ENCODE results near the gene SPATA33. TPM values are rescaled to one million over a fixed set of nuclear protein-coding genes. Genes with fewer than 3 reads are reported as not detected.

The SPATA33 gene
- total RNA-seq, 1 experiment from 2014 or later = 12.0 TPM

- TF ChIP-seq JUN (CRISPR knock-in tag; IDR thresholded peaks at IDR 0.05) (no peak), SMAD4 (CRISPR knock-in tag; IDR thresholded peaks at IDR 0.05) (no peak), STAT6 (CRISPR knock-in tag; conservative IDR thresholded peaks at IDR 0.05; ENCODE audit: low read depth) (no peak)
Measured at GRCh38 chr16:89672177-89672941, 14.7 kb downstream of the SPATA33 start (continued).

GRCh38 chr16:89678258-89678657 lies 20.6 kb downstream of the SPATA33 start:
- CTCF ChIA-PET = interaction anchor here (0.6 kb wide), 1 partner anchor 35 kb away, joined by 3 read pairs; no protein-coding TSS in a partner anchor
- peaks cover 2% of the 10 kb centered on the region for H3K27me3 Mint-ChIP-seq (ENCODE audit: low read depth)
- H3K4me3 Mint-ChIP-seq = no peak overlapping the region
- H3K27ac Mint-ChIP-seq = no peak overlapping the region
- no peak for TF ChIP-seq NR2C2 (CRISPR knock-in tag; IDR thresholded peaks at IDR 0.05)
- no peak for TF ChIP-seq TEAD4 (CRISPR knock-in tag; IDR thresholded peaks at IDR 0.05)
- no peak for TF ChIP-seq ZNF423 (CRISPR knock-in tag; IDR thresholded peaks at IDR 0.05)
- TF ChIP-seq E2F1 (CRISPR knock-in tag; IDR thresholded peaks at IDR 0.05) = no peak
- no peak for TF ChIP-seq E2F4 (CRISPR knock-in tag; IDR thresholded peaks at IDR 0.05; ENCODE audit: borderline replicate concordance, low read depth)
- no peak for TF ChIP-seq MLX (CRISPR knock-in tag; IDR thresholded peaks at IDR 0.05)
- TF ChIP-seq AR (CRISPR knock-in tag; IDR thresholded peaks at IDR 0.05) = no peak
- no peak for TF ChIP-seq IRF1 (CRISPR knock-in tag; IDR thresholded peaks at IDR 0.05)
- no peak for TF ChIP-seq GRHL2 (CRISPR knock-in tag; IDR thresholded peaks at IDR 0.05; ENCODE audit: insufficient replicate concordance, severe bottlenecking)
- TF ChIP-seq SP1 (CRISPR knock-in tag; conservative IDR thresholded peaks at IDR 0.05) = no peak
- TF ChIP-seq FOXP1 (CRISPR knock-in tag; IDR thresholded peaks at IDR 0.05; ENCODE audit: borderline replicate concordance) = no peak
- no peak for TF ChIP-seq MAX (CRISPR knock-in tag; IDR thresholded peaks at IDR 0.05)
- no peak for TF ChIP-seq ZMAT4 (CRISPR knock-in tag; IDR thresholded peaks at IDR 0.05)
- peaks cover 54% of the 10 kb centered on the region for H3K36me3 Mint-ChIP-seq
- DNase-seq (ENCODE audit: low spot score) (no peak), ATAC-seq (no peak)
- peaks cover 32% of the 10 kb centered on the region for H3K9me3 Mint-ChIP-seq
- H3K4me1 Mint-ChIP-seq = no peaks in the 10 kb centered on the region
- POLR2A ChIA-PET = no interaction called here

Data from WTC11 (cell line).